ENCODE measurements around the gene GRM8. TPM values are rescaled to one million over a fixed set of nuclear protein-coding genes. Genes with fewer than 3 reads are reported as not detected.

Gene GRM8
- total and polyA plus RNA-seq, 10 of the 15 experiments (the other 5 are each of a cell fraction or from before 2014, with no cell fraction given), result 0.33 to 7.1 (median 0.45) TPM; not detected in 2

DNA sequence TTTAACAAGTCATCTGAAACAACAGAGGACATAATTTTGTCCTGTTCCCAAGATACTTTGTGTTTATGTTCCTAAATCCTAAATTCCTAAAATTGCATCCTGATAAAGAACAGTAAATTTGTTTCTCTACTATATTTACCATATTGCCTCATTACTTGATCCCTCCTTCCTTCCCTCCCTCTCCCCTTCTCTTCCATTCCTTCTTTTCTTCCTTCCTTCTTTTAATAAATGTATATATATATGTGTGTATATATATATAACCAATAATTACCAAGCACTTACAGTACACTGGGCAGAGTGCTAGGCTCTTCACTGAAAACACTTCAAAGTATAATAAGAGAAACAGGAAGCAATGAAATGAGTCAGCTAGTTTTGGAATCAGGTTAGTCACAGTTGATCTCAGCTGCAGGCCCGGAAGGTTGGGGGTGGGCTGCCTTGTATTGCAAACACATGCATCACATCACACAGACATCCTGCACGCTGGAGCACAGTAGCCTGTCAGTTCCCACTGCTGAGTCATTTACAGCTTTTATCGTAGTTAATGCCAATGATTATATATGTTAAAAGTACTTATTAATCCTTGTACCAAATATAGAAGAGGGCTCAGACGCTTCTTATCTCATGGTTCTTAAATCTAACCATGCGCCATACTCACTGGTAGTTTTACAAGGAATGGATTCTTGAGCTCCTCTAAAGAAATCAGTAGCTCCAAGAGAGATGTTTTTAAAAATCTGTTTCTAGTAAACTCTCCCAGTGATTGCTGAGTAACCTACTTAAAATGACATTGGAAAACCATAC is 551.7 kb downstream of the GRM8 start (continued):
- TF ChIP-seq EP300 (IDR thresholded peaks at IDR 0.05; ENCODE audit: borderline replicate concordance in 1 of 2, control insufficient read depth in 1 of 2, low read depth in 2 of 2, low read length in 2 of 2), result peak; percentile 97 to 99
- TF ChIP-seq, protein P1, sequence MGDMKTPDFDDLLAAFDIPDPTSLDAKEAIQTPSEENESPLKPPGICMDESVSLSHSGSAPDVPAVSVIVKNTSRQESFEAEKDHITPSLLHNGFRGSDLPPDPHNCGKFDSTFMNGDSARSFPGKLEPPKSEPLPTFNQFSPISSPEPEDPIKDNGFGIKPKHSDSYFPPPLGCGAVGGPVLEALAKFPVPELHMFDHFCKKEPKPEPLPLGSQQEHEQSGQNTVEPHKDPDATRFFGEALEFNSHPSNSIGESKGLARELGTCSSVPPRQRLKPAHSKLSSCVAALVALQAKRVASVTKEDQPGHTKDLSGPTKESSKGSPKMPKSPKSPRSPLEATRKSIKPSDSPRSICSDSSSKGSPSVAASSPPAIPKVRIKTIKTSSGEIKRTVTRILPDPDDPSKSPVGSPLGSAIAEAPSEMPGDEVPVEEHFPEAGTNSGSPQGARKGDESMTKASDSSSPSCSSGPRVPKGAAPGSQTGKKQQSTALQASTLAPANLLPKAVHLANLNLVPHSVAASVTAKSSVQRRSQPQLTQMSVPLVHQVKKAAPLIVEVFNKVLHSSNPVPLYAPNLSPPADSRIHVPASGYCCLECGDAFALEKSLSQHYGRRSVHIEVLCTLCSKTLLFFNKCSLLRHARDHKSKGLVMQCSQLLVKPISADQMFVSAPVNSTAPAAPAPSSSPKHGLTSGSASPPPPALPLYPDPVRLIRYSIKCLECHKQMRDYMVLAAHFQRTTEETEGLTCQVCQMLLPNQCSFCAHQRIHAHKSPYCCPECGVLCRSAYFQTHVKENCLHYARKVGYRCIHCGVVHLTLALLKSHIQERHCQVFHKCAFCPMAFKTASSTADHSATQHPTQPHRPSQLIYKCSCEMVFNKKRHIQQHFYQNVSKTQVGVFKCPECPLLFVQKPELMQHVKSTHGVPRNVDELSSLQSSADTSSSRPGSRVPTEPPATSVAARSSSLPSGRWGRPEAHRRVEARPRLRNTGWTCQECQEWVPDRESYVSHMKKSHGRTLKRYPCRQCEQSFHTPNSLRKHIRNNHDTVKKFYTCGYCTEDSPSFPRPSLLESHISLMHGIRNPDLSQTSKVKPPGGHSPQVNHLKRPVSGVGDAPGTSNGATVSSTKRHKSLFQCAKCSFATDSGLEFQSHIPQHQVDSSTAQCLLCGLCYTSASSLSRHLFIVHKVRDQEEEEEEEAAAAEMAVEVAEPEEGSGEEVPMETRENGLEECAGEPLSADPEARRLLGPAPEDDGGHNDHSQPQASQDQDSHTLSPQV (IDR thresholded peaks at IDR 0.05), result 0 out of 2 replicates have a peak, but pooled peaks have one; percentile 56
- 0 out of 2 replicates have a peak, but pooled peaks have one; percentile 47 for TF ChIP-seq STAT1 (conservative IDR thresholded peaks at IDR 0.05)
- peak; percentile 98 for TF ChIP-seq TCF3 (IDR thresholded peaks at IDR 0.05; ENCODE audit: borderline replicate concordance, insufficient read depth, low read depth, low read length)
- TF ChIP-seq POU2F2 (IDR thresholded peaks at IDR 0.05; ENCODE audit: borderline replicate concordance, low read depth, low read length), result peak; percentile 96
- TF ChIP-seq CHD2 (IDR thresholded peaks at IDR 0.05; ENCODE audit: borderline replicate concordance, low read depth, low read length), result peak; percentile 96
- TF ChIP-seq BHLHE40 (IDR thresholded peaks at IDR 0.05; ENCODE audit: borderline replicate concordance in 1 of 2, low read depth in 2 of 2, low read length in 1 of 2), result peak; percentile 88 to 89
- no peak for TF ChIP-seq SREBF2 (IDR thresholded peaks at IDR 0.05; ENCODE audit: low read length)
- TF ChIP-seq SREBF1 (IDR thresholded peaks at IDR 0.05; ENCODE audit: low read length), result no peak
- peak; percentile 98 for TF ChIP-seq TCF7 (IDR thresholded peaks at IDR 0.05; ENCODE audit: borderline replicate concordance)
- TF ChIP-seq NFIC (IDR thresholded peaks at IDR 0.05; ENCODE audit: low read depth, low read length), result peak; percentile 99
- peak; percentile 94 for TF ChIP-seq MTA2 (IDR thresholded peaks at IDR 0.05; ENCODE audit: low read depth)
- TF ChIP-seq RB1 (IDR thresholded peaks at IDR 0.05; ENCODE audit: borderline replicate concordance), result peak; percentile 19; the same call in 1 of the 2 replicates
- TF ChIP-seq RFX5 (IDR thresholded peaks at IDR 0.05; ENCODE audit: low read depth, low read length), result no peak
- peak; percentile 98 for TF ChIP-seq IRF4 (IDR thresholded peaks at IDR 0.05; ENCODE audit: low read depth, low read length)
- TF ChIP-seq HCFC1 (IDR thresholded peaks at IDR 0.05; ENCODE audit: low read length), result no peak
- TF ChIP-seq, protein P2, sequence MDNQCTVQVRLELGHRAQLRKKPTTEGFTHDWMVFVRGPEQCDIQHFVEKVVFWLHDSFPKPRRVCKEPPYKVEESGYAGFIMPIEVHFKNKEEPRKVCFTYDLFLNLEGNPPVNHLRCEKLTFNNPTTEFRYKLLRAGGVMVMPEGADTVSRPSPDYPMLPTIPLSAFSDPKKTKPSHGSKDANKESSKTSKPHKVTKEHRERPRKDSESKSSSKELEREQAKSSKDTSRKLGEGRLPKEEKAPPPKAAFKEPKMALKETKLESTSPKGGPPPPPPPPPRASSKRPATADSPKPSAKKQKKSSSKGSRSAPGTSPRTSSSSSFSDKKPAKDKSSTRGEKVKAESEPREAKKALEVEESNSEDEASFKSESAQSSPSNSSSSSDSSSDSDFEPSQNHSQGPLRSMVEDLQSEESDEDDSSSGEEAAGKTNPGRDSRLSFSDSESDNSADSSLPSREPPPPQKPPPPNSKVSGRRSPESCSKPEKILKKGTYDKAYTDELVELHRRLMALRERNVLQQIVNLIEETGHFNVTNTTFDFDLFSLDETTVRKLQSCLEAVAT (IDR thresholded peaks at IDR 0.05), result peak; percentile 97
- TF ChIP-seq MAX (IDR thresholded peaks at IDR 0.05; ENCODE audit: low read depth, low read length), result 0 out of 2 replicates have a peak, but pooled peaks have one; percentile 49
- no peak for TF ChIP-seq CHD4 (IDR thresholded peaks at IDR 0.05)
- peak; percentile 83 for TF ChIP-seq CREB1 (IDR thresholded peaks at IDR 0.05; ENCODE audit: low read depth)
- TF ChIP-seq, protein P3, sequence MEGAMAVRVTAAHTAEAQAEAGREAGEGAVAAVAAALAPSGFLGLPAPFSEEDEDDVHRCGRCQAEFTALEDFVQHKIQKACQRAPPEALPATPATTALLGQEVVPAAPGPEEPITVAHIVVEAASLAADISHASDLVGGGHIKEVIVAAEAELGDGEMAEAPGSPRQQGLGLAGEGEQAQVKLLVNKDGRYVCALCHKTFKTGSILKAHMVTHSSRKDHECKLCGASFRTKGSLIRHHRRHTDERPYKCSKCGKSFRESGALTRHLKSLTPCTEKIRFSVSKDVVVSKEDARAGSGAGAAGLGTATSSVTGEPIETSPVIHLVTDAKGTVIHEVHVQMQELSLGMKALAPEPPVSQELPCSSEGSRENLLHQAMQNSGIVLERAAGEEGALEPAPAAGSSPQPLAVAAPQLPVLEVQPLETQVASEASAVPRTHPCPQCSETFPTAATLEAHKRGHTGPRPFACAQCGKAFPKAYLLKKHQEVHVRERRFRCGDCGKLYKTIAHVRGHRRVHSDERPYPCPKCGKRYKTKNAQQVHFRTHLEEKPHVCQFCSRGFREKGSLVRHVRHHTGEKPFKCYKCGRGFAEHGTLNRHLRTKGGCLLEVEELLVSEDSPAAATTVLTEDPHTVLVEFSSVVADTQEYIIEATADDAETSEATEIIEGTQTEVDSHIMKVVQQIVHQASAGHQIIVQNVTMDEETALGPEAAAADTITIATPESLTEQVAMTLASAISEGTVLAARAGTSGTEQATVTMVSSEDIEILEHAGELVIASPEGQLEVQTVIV (IDR thresholded peaks at IDR 0.05; ENCODE audit: borderline replicate concordance, partially characterized antibody), result no peak
- no peak for TF ChIP-seq NFYA (IDR thresholded peaks at IDR 0.05; ENCODE audit: borderline replicate concordance, low read depth, low read length)

All from GM12878 (cell line).